ENCODE measurements around the gene ZNF99.

Gene ZNF99

GRCh38 chr19:22783651-22784410 lies at the start of gene ZNF99:
Gene ZNF99 (minus strand): TSS chr19:22784151. CDS start chr19:22784016, 135 bp downstream.
- DNase-seq (ENCODE audit: low read depth): no peak
- H3K4me3 ChIP-seq (ENCODE audit: low read length): no peak within 1 kb of the TSS
- TF ChIP-seq CTCF (conservative IDR thresholded peaks at IDR 0.05; ENCODE audit: low read depth, low read length): no peak

GRCh38 chr19:22832031-22832762 lies 48.2 kb upstream of the ZNF99 start, which contains the start of gene ZNF723:
Gene ZNF723 (plus strand): TSS chr19:22832291. CDS start chr19:22832380, 89 bp downstream.
- H3K4me3 ChIP-seq (ENCODE audit: low read length): no peak within 1 kb of the TSS
- no peak for TF ChIP-seq CTCF (conservative IDR thresholded peaks at IDR 0.05; ENCODE audit: low read depth, low read length)
- DNase-seq (ENCODE audit: low read depth): no peak

DNA sequence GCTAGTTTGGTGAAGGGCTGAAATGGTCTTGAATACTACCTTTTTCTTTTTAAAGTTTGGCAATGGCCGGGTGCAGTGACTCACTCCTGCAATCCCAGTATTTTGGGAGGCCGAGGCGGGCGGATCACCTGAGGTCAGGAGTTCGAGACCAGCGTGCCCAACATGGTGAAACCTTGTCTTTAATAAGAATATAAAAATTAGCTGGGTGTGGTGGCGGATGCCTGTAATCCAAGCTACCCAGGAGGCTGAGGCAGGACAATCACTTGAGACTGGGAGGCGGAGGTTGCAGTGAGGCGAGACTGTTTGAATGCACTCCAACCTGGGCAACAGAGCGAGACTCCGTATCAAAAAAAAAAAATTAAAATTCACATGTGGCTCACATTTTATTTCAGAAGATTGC lies 47.3 kb upstream of the ZNF99 start:
- no peak for TF ChIP-seq CTCF (conservative IDR thresholded peaks at IDR 0.05; ENCODE audit: low read depth, low read length)
- DNase-seq (ENCODE audit: low read depth): no peak
- H3K4me3 ChIP-seq (ENCODE audit: low read length): no peak overlapping the region

DNA sequence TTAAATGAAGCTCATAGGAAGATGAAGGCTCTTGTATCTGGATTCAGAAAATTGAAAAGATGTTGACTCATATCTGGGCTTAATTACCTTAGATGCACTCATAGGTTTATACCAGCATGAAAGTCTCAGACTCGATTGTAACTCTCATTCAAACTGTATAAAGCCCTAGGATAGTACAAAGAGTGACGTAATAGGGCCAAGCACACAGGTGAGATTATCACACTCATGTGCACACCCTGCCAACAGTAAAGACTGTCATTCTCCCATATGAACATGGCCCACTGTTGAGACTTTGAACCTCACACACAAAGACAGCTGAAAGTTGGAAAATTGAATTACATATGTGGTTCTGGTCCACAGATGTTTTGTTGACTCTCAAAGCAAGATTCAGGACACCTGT lies 30.2 kb upstream of the ZNF99 start:
- TF ChIP-seq CTCF (conservative IDR thresholded peaks at IDR 0.05; ENCODE audit: low read depth, low read length): no peak
- no peak for DNase-seq (ENCODE audit: low read depth)
- H3K4me3 ChIP-seq (ENCODE audit: low read length): no peak overlapping the region

GRCh38 chr19:22807061-22807835 lies 23.3 kb upstream of the ZNF99 start:
- no peak for DNase-seq (ENCODE audit: low read depth)
- no peak for TF ChIP-seq CTCF (conservative IDR thresholded peaks at IDR 0.05; ENCODE audit: low read depth, low read length)
- H3K4me3 ChIP-seq (ENCODE audit: low read length): no peak overlapping the region

- no peak for TF ChIP-seq CTCF (conservative IDR thresholded peaks at IDR 0.05; ENCODE audit: low read depth, low read length)
- no peak overlapping the region for H3K4me3 ChIP-seq (ENCODE audit: low read length)
- no peak for DNase-seq (ENCODE audit: low read depth)
Measured at GRCh38 chr19:22806418-22806817, 22.5 kb upstream of the ZNF99 start.
